HCT116 (cell line): Measurements from ENCODE around the gene MRTFB.

ENCODE experiments used
- CTCF ChIP-seq, 3 experiments: fragments of 200-600 bp in 1 of 3; sonication (generic) in 1 of 3; IDR thresholded peaks in 2 of 3; conservative IDR thresholded peaks in 1 of 3; 2 replicates each; pipeline ENCODE4 v1.5.1; 2012 to 2017; ENCODE audit warnings: low read depth in 2 of 3, low read length in 2 of 3, antibody characterized with exemption in 1 of 3, borderline replicate concordance in 1 of 3, control low read depth in 1 of 3, mild to moderate bottlenecking in 1 of 3, mixed read lengths in 1 of 3, mixed run types in 1 of 3, moderate library complexity in 1 of 3; ENCODE audit not compliant: insufficient read depth in 1 of 3
- POLR2A ChIP-seq: IDR thresholded peaks from 2 replicates; pipeline ENCODE4 v1.7.0; 2011; ENCODE audit warnings: borderline replicate concordance; ENCODE audit not compliant: insufficient read depth, insufficient read length; ENCODE audit errors: extremely low read depth

DNA sequence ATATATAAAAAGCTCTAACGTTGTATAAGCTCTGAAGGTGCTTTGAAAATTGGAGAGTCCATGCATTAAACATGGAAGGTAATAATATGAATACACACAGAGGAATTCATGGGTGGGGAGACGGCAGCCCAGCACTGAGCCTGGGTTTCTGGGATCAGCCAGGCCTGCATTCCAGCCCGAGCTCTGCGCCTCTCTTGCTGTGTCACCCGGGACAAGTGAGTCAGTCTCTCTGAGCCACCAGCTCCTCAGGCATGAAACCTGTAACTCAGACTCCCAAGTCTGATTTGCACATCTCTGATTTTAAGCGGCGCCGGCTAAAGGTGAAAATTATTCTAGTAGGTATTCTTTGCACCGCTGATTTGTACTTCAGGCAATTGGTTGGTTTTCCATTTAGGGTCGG, 238.8 kb downstream of the MRTFB start:
- TF ChIP-seq POLR2A: no peak
- TF ChIP-seq CTCF (IDR thresholded peaks at IDR 0.05 in 2 of 3, conservative IDR thresholded peaks at IDR 0.05 in 1 of 3; ENCODE audit: borderline replicate concordance in 1 of 3, insufficient read depth in 1 of 3, low read depth in 2 of 3, low read length in 2 of 3): no peak
